GM21515 (cell line): ENCODE data around the gene CYP2F1.

Source experiments
- ATAC-seq: cut with Tn5 transposase; IDR thresholded peaks from one replicate; pipeline ENCODE4 v1.9.1; 2021; ENCODE audit not compliant: unreplicated experiment

CYP2F1 gene

DNA sequence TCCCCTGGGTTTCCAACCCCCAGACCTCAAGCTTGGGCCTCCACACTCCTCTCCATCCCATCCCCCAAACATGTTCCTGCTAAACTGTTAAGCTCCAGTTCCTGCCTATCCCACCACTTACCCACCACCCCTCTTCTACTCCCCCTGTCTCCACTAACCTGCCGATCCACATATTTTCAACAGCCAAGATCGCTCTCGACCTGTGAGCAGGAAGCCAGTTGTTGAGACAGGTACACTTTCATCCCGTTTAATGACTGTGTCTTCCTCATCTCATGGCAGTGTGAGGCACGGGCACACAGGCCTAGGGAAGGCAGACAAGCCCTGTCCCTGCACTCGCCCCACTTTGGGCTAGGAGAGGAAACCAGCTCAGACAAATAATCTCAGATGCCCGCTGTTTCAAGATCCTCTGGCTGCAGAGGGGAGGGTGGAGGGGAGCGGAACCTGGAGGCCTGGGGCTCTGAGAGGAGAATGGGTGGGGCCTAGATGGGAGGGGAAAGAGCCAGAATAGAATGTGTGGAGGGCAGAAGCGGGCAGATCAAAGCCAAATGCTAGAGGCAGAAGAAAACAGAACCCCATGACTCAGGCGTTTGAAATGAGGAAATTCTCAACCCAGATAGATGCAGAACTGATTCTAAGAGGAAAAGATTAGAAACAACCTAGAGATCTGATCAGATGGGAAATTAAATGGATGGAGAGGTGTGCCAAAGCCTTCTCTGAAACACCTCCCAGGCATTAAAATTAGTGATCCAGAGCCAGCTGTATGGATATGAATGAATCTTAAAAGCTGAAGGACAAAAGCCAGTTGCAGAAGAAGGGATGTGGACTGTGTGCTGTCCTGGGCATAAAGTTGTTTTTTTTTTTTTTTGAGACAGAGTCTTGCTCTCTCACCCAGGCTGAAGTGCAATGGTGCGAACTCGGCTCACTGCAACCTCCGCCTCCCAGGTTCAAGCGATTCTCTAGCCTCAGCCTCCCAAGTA is 61.9 kb downstream of the CYP2F1 start:
- ATAC-seq, result no peak
